DOHH2 (cell line): ENCODE data around the gene SV2B.

ENCODE experiments used
- H3F3A ChIP-seq: fragments of 200-600 bp; sonication (generic), shearing (Covaris generic); 2 replicates; pipeline ENCODE4 v1.6.0; 2016; ENCODE audit warnings: antibody characterized with exemption, mild to moderate bottlenecking; ENCODE audit not compliant: control insufficient read depth, insufficient read depth
- H3K27ac ChIP-seq: fragments of 200-600 bp; sonication (generic); 2 replicates; pipeline ENCODE4 v1.5.1; 2014; ENCODE audit warnings: low read depth, mild to moderate bottlenecking, low read length, moderate library complexity
- H3K27me3 ChIP-seq: fragments of 200-600 bp; sonication (generic); 2 replicates; pipeline ENCODE4 v1.6.1; 2014; ENCODE audit warnings: mild to moderate bottlenecking, low read length, mixed read lengths; ENCODE audit not compliant: control insufficient read depth
- H3K36me3 ChIP-seq: fragments of 200-600 bp; sonication (generic); 2 replicates; pipeline ENCODE4 v1.6.1; 2014; ENCODE audit warnings: mild to moderate bottlenecking, low read length, moderate library complexity, mixed read lengths; ENCODE audit not compliant: control insufficient read depth
- H3K4me1 ChIP-seq: fragments of 200-600 bp; sonication (generic); 2 replicates; pipeline ENCODE4 v1.6.1; 2014; ENCODE audit warnings: mild to moderate bottlenecking, low read length, mixed read lengths; ENCODE audit not compliant: control insufficient read depth
- H3K4me2 ChIP-seq: fragments of 200-600 bp; sonication (generic); 2 replicates; pipeline ENCODE4 v1.6.0; 2014; ENCODE audit warnings: mild to moderate bottlenecking, low read length, moderate library complexity
- H3K4me3 ChIP-seq: fragments of 200-600 bp; sonication (generic); 2 replicates; pipeline ENCODE4 v1.5.1; 2014; ENCODE audit warnings: mild to moderate bottlenecking, low read length, mixed read lengths
- H3K79me2 ChIP-seq: fragments of 200-600 bp; sonication (generic); 2 replicates; pipeline ENCODE4 v1.6.1; 2014; ENCODE audit warnings: mild to moderate bottlenecking, low read length, mixed read lengths; ENCODE audit not compliant: control insufficient read depth
- H3K9me2 ChIP-seq: fragments of 200-600 bp; sonication (generic); replicated peaks from 2 replicates; pipeline ENCODE4 v1.6.1; 2014; ENCODE audit warnings: mild to moderate bottlenecking, low read length, mixed read lengths; ENCODE audit not compliant: control insufficient read depth
- H3K9me3 ChIP-seq: fragments of 200-600 bp; sonication (generic); 2 replicates; pipeline ENCODE4 v1.6.1; 2014; ENCODE audit warnings: antibody characterized with exemption, low read length, mixed read lengths; ENCODE audit not compliant: control insufficient read depth, insufficient read depth
- H4K20me1 ChIP-seq: fragments of 200-600 bp; sonication (generic); 2 replicates; pipeline ENCODE4 v1.6.0; 2014; ENCODE audit warnings: low read depth, mild to moderate bottlenecking, antibody characterized with exemption, low read length, moderate library complexity; ENCODE audit not compliant: control insufficient read depth, insufficient read depth
- CTCF ChIP-seq: fragments of 200-600 bp; sonication (generic); IDR thresholded peaks from one replicate; pipeline ENCODE4 v1.5.1; 2014; ENCODE audit warnings: antibody characterized with exemption, mild to moderate bottlenecking, low read depth, low read length; ENCODE audit not compliant: poor library complexity, severe bottlenecking
- EZH2phosphoT487 ChIP-seq: fragments of 200-600 bp; sonication (generic); IDR thresholded peaks from 2 replicates; pipeline ENCODE4 v1.6.1; 2017; ENCODE audit warnings: borderline replicate concordance, mild to moderate bottlenecking, antibody characterized with exemption, low read length, moderate library complexity, mixed read lengths

The SV2B gene

GRCh38 chr15:91099995-91100813, at the start of gene SV2B:
Gene SV2B (plus strand): TSS chr15:91100257. CDS start chr15:91226264, 126,007 bp downstream.
- Histone ChIP-seq H3K4me3 (no peak within 1 kb of the TSS), H3K27ac (no peak within 1 kb of the TSS), H3F3A (no peaks in the 10 kb centered on the region), H3K4me1 (no peaks in the 10 kb centered on the region), H3K4me2 (no peak within 1 kb of the TSS), H3K79me2 (no peaks in the 10 kb centered on the region), H4K20me1 (no peaks in the 10 kb centered on the region), H3K9me3 (no peaks in the 10 kb centered on the region), H3K36me3 (no peaks in the 10 kb centered on the region), H3K9me2 (no peaks in the 10 kb centered on the region), H3K27me3 (peaks cover 57% of the 10 kb centered on the region)
- TF ChIP-seq CTCF: no peak
- TF ChIP-seq EZH2phosphoT487: peak; percentile 45; the same call in 1 of the 2 replicates

- Histone ChIP-seq H3K4me2 (no peak overlapping the region), H3K9me3 (no peaks in the 10 kb centered on the region), H3K27ac (no peak overlapping the region), H3K36me3 (no peaks in the 10 kb centered on the region), H4K20me1 (no peaks in the 10 kb centered on the region), H3K79me2 (no peaks in the 10 kb centered on the region), H3K4me3 (no peak overlapping the region), H3K4me1 (peaks cover 17% of the 10 kb centered on the region), H3K27me3 (peaks cover 37% of the 10 kb centered on the region), H3K9me2 (no peaks in the 10 kb centered on the region), H3F3A (peaks cover 3% of the 10 kb centered on the region; the same call in 1 of the 2 replicates)
- TF ChIP-seq CTCF (no peak), EZH2phosphoT487 (no peak)
Observed at GRCh38 chr15:91051248-91051647, 48.8 kb upstream of the SV2B start.

- H3K36me3 ChIP-seq: no peaks in the 10 kb centered on the region
- no peak overlapping the region for H3K27ac ChIP-seq
- no peaks in the 10 kb centered on the region for H3F3A ChIP-seq
- H3K27me3 ChIP-seq: peaks cover 37% of the 10 kb centered on the region
- no peak overlapping the region for H3K4me2 ChIP-seq
- H3K4me1 ChIP-seq: peaks cover 5% of the 10 kb centered on the region; the same call in 1 of the 2 replicates
- no peaks in the 10 kb centered on the region for H3K9me3 ChIP-seq
- TF ChIP-seq EZH2phosphoT487 (no peak), CTCF (no peak)
- no peak overlapping the region for H3K4me3 ChIP-seq
- no peaks in the 10 kb centered on the region for H3K9me2 ChIP-seq
- H4K20me1 ChIP-seq: no peaks in the 10 kb centered on the region
- no peaks in the 10 kb centered on the region for H3K79me2 ChIP-seq
Observed at GRCh38 chr15:91054816-91055215, 45.2 kb upstream of the SV2B start.
